Breast epithelium (tissue), 4 donors: ENCODE results near the gene HIVEP3. TPM values are rescaled to one million over a fixed set of nuclear protein-coding genes. Genes with fewer than 3 reads are reported as not detected.
A peak's percentile ranks its signal among the peaks of the same experiment; 100 is the strongest.

ENCODE experiments used
- DNase-seq, 2 donors: peaks; one replicate each; pipeline ENCODE4 v3.0.0-alpha.2; 2019; ENCODE audit warnings: low spot score in 2 of 2
- H3K27ac ChIP-seq, 2 donors: fragments of 200-600 bp; sonication (generic) in 1 of 2; one replicate each; pipeline ENCODE4 v1.5.1; 2016 to 2019; ENCODE audit warnings: mild to moderate bottlenecking in 1 of 2
- H3K27me3 ChIP-seq, 2 donors: fragments of 200-600 bp; sonication (generic) in 1 of 2; one replicate each; pipeline versions ENCODE4 v1.5.1 to v1.6.0; 2017 to 2019; ENCODE audit warnings: control low read depth in 1 of 2, mild to moderate bottlenecking in 1 of 2
- H3K36me3 ChIP-seq: fragments of 200-600 bp; one replicate; pipeline ENCODE4 v1.5.1; 2019
- H3K4me1 ChIP-seq, 2 donors: fragments of 200-600 bp; sonication (generic); one replicate each; pipeline ENCODE4 v1.5.1; 2016 to 2019; ENCODE audit warnings: control low read depth in 1 of 2
- H3K4me3 ChIP-seq, 3 donors: fragments of 200-600 bp; sonication (generic); 1 replicate in 2 of 3; 2 replicates in 1 of 3; pipeline ENCODE4 v1.5.1; 2016 to 2019; ENCODE audit warnings: mild to moderate bottlenecking in 3 of 3, moderate library complexity in 2 of 3
- H3K9me3 ChIP-seq, 2 donors: fragments of 200-600 bp; sonication (generic) in 1 of 2; one replicate each; pipeline ENCODE4 v1.5.1; 2016 to 2019; ENCODE audit warnings: control low read depth in 1 of 2
- CTCF ChIP-seq, 3 donors: fragments of 450-650 bp; IDR thresholded peaks; one replicate each; pipeline ENCODE4 v1.5.1; 2016 to 2017; ENCODE audit warnings: antibody characterized with exemption in 3 of 3, mild to moderate bottlenecking in 3 of 3, moderate library complexity in 3 of 3
- POLR2A ChIP-seq: fragments of 450-650 bp; IDR thresholded peaks from one replicate; pipeline ENCODE4 v1.6.1; 2016; ENCODE audit warnings: antibody characterized with exemption, mild to moderate bottlenecking, moderate library complexity
- POLR2AphosphoS5 ChIP-seq, 3 donors: sonication (generic); formaldehyde crosslinking; IDR thresholded peaks; one replicate each; pipeline ENCODE4 v1.6.1; 2017; ENCODE audit warnings: antibody characterized with exemption in 3 of 3
- intact Hi-C: fragments of 100-400 bp; cut with DNase I; formaldehyde crosslinking; loops from one replicate; pipeline ENCODE4 v1.15.1; 2023; ENCODE audit warnings: low total_unique reads
- total RNA-seq, 3 donors: library from RNA; depleted of rRNA; stranded (reverse); fragments of >200 nt; gene quantifications; one replicate each; pipeline ENCODE4 v1.1.0, GENCODE V29; 2016

The HIVEP3 gene
- total RNA-seq, 3 donors from 2014 or later = 3.5 to 13.5 (median 9.2) TPM

GRCh38 chr1:41538741-41539417 is 379.8 kb downstream of the HIVEP3 start:
- DNase-seq = no peak
- Histone ChIP-seq H3K9me3 (no peaks in the 10 kb centered on the region), H3K27ac (no peak overlapping the region), H3K4me1 (no peaks in the 10 kb centered on the region), H3K4me3 (no peak overlapping the region), H3K36me3 (no peaks in the 10 kb centered on the region), H3K27me3 (no peaks in the 10 kb centered on the region)
- TF ChIP-seq POLR2AphosphoS5 (IDR thresholded peaks at IDR 0.05) (no peak), CTCF (IDR thresholded peaks at IDR 0.05) (no peak), POLR2A (no peak)
- intact Hi-C loops = no loop called here

GRCh38 chr1:41537788-41538351 is 380.9 kb downstream of the HIVEP3 start:
- Histone ChIP-seq H3K36me3 (no peaks in the 10 kb centered on the region), H3K4me1 (no peaks in the 10 kb centered on the region), H3K9me3 (no peaks in the 10 kb centered on the region), H3K4me3 (no peak overlapping the region), H3K27ac (no peak overlapping the region), H3K27me3 (no peaks in the 10 kb centered on the region)
- intact Hi-C loops = no loop called here
- TF ChIP-seq POLR2AphosphoS5 (IDR thresholded peaks at IDR 0.05) (no peak), CTCF (IDR thresholded peaks at IDR 0.05) (no peak), POLR2A (no peak)
- DNase-seq = peak in 1 of 2 donors; percentile 25

- intact Hi-C loops = no loop called here
- no peaks in the 10 kb centered on the region for H3K36me3 ChIP-seq
- no peaks in the 10 kb centered on the region for H3K4me1 ChIP-seq
- H3K27ac ChIP-seq = no peak overlapping the region
- H3K4me3 ChIP-seq = no peak overlapping the region
- no peaks in the 10 kb centered on the region for H3K9me3 ChIP-seq
- H3K27me3 ChIP-seq = no peaks in the 10 kb centered on the region
- TF ChIP-seq POLR2A (no peak), POLR2AphosphoS5 (IDR thresholded peaks at IDR 0.05) (no peak), CTCF (IDR thresholded peaks at IDR 0.05) (no peak)
- DNase-seq = no peak
Observed at GRCh38 chr1:41537251-41537650, 381.5 kb downstream of the HIVEP3 start.

- DNase-seq = no peak
- Histone ChIP-seq H3K9me3 (no peaks in the 10 kb centered on the region), H3K27me3 (no peaks in the 10 kb centered on the region), H3K27ac (no peak overlapping the region), H3K36me3 (no peaks in the 10 kb centered on the region), H3K4me3 (no peak overlapping the region), H3K4me1 (no peaks in the 10 kb centered on the region)
- no peak for TF ChIP-seq POLR2A
- TF ChIP-seq POLR2AphosphoS5 (IDR thresholded peaks at IDR 0.05) = no peak
- no peak for TF ChIP-seq CTCF (IDR thresholded peaks at IDR 0.05)
- intact Hi-C loops = no loop called here
Observed at GRCh38 chr1:41536361-41536802, 382.3 kb downstream of the HIVEP3 start.

- no peak for DNase-seq
- no peaks in the 10 kb centered on the region for H3K27me3 ChIP-seq
- no peak for TF ChIP-seq POLR2A
- no peak for TF ChIP-seq POLR2AphosphoS5 (IDR thresholded peaks at IDR 0.05)
- no peak for TF ChIP-seq CTCF (IDR thresholded peaks at IDR 0.05)
- no peaks in the 10 kb centered on the region for H3K36me3 ChIP-seq
- no peak overlapping the region for H3K27ac ChIP-seq
- H3K4me3 ChIP-seq = no peak overlapping the region
- intact Hi-C loops = no loop called here
- no peaks in the 10 kb centered on the region for H3K4me1 ChIP-seq
- H3K9me3 ChIP-seq = no peaks in the 10 kb centered on the region
Observed at GRCh38 chr1:41535716-41536115, 383.0 kb downstream of the HIVEP3 start.
